NCI-H2171 (cell line): ENCODE results near the gene FIS1.
"Not testable (repeated sequence)": the region's sequence is repeated elsewhere in the genome, so short reads cannot be mapped to it uniquely, and the experiment has no call there.

Experiments
- DNase-seq: peaks from one replicate; lab custom pipeline; 2025; lab: John Stamatoyannopoulos, UW

FIS1 gene

DNA sequence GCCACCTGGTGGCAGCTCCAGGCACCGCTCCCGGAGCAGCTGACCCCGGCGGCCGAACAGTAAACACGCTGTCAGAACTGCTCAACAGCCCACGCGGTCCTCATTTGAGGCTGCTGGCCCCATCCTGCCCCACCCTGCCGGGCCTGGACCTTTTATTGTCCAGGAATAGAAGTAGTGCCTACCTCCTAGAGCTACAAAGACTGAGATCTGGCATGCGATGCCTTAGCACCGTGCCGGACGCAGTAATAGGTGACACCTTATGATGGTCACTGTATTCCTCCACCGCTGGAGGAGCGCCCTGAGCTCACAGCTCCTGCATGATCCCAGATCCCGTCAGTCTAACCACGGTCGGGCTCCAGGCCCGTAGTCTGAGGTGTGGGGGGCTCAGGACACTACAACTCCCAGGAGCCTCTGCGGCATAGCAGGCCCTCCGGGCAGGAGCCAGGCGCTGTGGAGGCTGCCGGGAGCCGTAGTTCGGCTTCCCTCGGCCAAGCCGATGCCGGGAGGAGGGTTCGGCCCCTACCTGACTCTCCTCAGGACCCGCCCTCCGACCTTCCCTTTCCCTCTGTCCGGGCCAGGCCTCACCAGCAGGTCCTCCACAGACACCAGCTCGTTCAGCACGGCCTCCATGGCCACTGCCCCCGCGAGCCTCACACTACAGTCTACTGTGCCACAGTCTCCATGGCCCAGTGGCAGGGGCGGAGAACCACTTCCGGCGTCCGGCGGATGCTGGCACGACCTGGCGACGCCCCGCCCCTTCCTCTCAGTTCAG lies at the start of gene FIS1:
TSS of gene FIS1 (minus strand) at position 707 of the 772 bp plus-strand sequence. CDS start at position 630, 77 bp downstream.
- peak; percentile 86 for DNase-seq

DNA sequence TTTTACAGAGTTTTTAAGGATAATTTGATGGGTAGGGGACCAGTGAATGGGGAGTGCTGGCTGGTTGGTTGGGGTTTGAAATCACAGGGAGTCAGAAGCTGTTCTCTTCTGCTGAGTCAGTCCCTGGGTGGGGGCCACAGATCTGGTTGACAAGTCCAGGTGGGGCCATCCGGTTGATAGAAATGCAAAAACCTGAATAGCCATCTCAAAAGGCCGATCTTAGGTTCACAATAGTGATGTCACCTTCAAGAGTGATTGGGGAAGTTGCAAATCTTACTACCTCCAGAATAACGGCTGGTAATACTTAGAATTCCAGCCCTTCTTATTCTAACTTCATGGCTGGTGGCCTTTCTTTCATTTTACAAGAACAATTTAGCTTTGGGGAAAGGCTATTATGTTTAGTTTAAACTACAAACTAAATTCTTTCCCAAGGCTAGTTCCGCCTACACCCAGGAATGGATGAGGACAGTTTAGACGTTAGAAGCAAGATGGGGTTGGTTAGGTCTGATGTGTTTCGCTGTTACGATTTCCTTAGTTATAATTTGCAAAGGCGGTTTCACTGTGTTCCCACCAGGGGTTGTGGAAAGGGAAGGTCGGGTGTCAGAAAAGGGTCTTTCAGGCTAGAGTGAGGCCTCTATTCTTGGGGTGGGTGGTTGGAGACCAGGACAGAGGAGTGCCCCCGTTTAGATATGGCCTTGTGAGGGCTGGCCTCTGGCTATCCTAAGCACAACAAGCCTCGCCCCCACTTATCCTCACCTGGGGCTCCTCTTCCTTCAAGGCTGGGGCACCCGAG lies 49.4 kb upstream of the FIS1 start:
- DNase-seq = no peak

- not testable (repeated sequence) for DNase-seq
These were observed 48.5 kb upstream of the FIS1 start for GRCh38 chr7:101293069-101294021.

GRCh38 chr7:101292566-101292965 lies 47.7 kb upstream of the FIS1 start:
- DNase-seq = not testable (repeated sequence)

GRCh38 chr7:101290186-101291037 lies 45.5 kb upstream of the FIS1 start:
- peak; percentile 29 for DNase-seq

DNA sequence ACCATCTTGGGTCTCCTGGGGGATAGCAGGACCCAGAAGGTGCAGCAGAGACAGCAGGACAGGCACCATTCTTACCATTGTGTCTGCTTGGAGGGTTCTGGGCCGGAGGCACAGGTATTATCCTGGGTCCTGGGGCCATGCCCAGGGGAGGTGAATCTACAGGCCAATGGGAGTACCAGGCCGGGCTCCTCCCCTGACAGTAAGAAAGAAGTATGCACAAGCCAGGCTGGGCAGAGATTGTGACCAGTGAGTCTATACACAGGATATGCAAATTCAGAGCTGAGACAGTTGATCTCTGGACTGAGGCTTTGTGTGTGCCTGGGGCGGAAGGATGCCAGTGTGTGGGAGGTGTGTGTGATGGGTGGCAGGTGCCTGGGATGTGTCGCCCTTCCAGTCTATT lies 44.8 kb upstream of the FIS1 start:
- not testable (repeated sequence) for DNase-seq

DNA sequence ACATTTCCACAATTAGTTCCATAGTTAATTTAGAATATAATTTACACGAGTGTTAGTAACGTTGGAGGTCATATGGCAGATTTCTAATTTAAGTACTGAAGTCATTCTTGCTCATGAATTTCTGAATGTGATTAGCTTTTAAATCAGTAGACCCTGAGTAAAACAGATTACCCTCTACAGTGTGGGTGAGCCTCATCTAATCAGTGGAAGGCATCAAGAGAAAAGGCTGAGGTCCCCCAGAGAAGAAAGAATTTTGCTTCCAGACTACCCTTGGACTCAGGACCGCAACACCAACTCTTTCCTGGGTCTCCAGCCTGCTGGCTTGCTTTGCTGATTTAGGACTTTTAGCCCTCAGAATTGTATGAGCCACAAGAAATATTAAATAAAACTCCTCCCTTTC lies 43.6 kb upstream of the FIS1 start:
- no peak for DNase-seq

GRCh38 chr7:101287032-101287431 lies 42.2 kb upstream of the FIS1 start:
- DNase-seq = no peak

- DNase-seq = peak; percentile 4
These were observed 41.0 kb upstream of the FIS1 start for GRCh38 chr7:101285880-101286279.

GRCh38 chr7:101285171-101285570 lies 40.3 kb upstream of the FIS1 start:
- no peak for DNase-seq

DNA sequence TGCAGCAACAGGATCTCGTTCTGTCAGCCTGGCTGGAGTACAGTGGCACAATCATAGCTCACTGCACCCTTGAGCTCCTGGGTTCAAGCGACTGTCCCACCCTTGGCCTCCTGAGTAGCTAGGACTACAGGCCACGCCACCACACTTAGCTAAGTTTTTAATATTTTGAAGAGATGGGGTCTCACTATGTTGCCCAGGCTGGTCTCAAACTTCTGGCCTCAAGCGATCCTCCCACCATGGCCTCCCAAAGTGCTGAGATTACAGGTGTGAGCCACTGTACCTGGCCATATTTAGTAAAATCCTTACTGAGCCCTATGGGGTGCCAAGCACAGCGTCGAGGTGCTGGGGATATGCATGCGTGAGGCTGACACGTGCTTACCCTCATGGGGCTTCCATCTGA lies 36.0 kb upstream of the FIS1 start:
- not testable (repeated sequence) for DNase-seq

DNA sequence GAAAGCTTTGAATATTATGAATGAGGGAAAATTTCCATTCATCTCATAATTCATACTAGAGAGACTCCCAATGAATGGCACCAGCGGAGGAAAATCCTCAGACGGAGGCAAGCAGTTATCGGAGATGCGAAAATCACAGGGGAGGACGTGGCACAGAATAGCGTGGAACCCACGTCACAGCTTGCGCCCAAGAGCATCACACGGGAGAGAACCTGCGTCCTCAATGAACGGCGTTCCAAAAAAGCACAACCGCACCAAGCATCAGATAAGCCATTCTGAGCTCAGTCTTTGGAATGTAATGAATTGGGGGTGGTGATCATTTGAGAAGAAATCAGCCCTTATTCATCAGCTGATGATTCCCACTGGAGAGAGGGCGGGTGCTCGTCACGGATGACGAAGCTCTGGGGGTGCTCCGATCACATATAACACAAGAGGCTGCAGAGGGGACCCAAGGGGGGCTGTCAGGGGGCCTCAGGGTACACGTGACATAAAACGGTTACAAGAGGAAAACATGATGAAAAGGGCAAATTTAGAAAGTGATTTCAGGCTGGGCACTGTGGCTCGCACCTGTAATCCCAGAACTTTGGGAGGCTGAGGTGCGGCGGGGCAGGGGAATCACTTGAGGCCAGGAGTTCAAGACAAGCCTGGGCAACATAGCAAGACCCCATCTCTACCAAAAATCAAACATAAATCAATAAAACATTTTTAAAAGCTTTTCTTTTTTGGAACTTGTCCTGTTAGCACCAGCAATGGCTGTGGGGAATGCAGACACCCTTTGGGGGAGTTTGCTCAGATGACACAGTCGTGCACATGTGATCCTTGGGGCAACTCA lies 33.8 kb upstream of the FIS1 start:
- DNase-seq = no peak

DNA sequence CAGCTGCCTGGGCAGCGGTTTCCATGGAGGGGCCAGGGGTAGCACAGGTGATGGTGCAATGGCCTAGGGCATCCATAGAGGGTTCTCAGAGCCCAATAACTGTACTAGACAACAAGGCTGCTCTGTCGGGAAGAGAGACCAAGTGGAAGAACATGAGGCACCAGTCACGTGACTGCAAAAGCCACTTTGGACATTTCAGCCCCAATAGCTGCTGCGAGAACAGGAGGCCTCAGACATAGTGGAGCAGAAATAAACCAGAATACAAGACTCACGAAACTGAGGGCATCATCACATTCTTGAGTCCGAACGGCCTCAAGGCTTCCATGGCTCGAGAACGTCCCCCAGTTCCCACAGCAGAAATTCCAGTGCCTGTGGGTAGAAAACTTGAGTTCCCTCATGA lies 32.3 kb upstream of the FIS1 start:
- no peak for DNase-seq

GRCh38 chr7:101273206-101273605 lies 28.3 kb upstream of the FIS1 start:
- no peak for DNase-seq

- DNase-seq = no peak
These were observed 26.1 kb upstream of the FIS1 start for GRCh38 chr7:101271021-101271420.

- DNase-seq = no peak
These were observed 24.8 kb upstream of the FIS1 start for GRCh38 chr7:101269664-101270063.

GRCh38 chr7:101265622-101266516 lies 21.0 kb upstream of the FIS1 start:
- DNase-seq = no peak

GRCh38 chr7:101264102-101264706 lies 19.3 kb upstream of the FIS1 start:
- DNase-seq = not testable (repeated sequence)

DNA sequence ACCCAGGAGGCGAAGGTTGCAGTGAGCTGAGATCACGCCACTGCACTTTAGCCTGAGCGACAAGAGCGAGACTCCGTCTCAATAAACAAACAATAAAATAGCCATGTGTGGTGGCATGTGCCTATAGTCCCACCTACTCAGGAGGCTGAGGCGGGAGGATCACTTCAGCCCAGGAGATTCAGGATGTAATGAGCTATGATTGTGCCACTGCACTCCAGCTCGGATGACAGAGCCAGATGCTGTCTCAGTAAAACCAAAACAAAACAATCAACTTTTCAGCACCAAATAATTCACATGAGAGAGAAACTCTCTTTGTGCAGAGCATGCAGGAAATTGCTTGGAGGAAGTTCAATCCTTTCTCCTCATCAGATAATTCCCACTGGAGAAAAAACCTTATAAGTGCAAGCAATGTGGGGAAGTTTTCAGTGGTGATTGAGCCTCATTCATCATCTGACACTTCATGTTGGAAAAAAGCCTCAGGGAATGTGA lies 13.4 kb upstream of the FIS1 start:
- no peak for DNase-seq
